GM19395 (cell line): ENCODE data around the gene SMYD3.

Experiments used
- ATAC-seq: cut with Tn5 transposase; IDR thresholded peaks from one replicate; pipeline ENCODE4 v1.9.1; 2021; ENCODE audit warnings: mild to moderate bottlenecking, moderate library complexity; ENCODE audit not compliant: unreplicated experiment

SMYD3 gene

DNA sequence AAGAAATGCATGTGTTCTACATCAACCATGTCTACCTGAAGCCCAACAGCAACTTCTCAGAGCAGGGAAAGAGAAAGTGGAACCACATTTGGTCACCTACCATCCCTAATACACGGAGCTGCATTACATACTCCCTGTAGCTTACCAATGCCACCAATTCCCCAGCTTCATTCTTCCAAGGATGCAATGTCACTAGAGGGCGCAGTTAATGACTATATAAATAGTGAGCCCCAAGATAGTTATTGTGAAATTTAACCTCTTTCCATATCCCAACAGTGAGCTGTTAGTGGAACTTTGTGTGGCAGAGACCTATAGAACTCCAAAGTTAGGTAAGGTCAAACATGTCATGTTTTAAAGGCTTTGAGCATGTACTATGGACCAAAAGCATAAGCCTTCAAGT, 618.3 kb downstream of the SMYD3 start:
- no peak for ATAC-seq

DNA sequence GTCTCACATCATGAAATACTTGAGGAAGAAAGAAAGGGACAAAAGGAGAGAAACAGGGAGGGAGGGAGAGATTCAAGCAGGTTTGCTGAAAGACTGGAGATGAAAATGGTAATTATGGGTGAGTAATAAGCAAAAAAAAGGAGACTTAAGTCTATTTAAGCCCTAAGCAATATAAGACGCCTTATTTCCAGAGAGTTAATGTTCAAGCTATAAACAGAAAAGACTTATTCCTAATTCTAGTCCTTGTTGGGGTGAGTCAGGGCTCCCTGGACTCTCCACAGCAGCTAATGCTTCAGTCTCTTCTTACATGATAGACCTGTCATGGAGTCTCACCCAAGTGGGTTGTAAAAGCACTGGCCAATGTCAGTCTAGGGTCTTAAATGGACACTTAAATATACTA, 619.2 kb downstream of the SMYD3 start:
- ATAC-seq, result no peak

DNA sequence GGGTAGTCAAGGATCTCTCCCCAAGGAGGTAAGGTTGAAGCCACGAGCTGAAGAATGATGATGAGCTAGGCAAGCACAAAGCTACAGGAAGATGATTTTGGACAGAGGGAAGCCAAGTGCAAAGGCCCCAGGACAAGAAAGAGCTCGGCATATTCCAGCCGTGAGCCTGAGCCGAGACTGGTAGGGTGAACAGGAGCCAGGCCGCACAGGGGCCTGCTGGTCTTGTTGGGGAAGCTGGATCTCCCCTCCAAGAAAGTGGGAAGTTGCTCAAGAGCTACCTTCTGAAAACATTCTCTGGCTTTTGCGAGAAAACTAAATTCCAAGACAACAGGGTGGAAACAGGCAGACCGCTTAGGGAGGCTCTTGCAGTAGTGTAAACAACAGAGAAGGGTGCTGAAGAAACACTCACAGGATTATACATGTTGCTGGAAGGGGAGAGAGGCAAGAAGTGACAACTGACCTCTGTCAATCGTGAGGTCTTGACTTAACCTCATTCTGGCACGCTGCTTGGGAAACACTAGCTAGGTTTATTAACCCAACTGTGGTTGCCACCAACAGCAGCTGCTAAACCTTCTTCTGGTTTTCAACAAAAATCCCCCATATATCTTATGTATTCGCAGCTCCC, 625.2 kb downstream of the SMYD3 start:
- ATAC-seq, result no peak

DNA sequence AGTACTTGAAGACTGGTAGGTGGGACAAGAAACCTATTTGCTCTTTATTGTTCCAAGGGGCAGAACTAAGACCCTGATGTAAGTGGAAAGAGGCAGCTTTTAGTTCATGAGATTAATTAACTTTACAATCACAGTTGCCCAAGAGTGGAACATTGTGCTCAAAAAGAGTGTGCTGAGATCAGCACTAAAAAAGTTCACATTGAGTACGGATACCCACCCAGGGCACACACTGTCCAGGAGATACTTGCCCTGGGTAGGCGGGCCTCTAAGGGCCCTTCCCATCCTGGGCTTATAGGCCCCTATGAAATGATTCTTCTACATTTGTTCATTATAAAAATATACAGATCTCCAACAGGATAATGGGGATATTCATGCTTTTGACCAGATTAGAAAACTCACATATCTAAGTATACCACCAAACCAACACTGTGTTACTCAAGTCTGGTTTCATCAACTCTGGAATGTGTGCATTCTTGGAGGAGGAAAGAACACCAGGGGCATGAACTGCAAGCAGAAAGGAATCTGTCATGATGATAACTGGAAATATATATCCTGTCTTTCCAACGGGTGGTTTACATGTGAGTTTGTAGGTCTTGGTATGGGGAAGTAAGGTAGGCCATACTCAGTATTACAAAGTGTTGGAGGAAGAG, 626.2 kb downstream of the SMYD3 start:
- ATAC-seq, result no peak

DNA sequence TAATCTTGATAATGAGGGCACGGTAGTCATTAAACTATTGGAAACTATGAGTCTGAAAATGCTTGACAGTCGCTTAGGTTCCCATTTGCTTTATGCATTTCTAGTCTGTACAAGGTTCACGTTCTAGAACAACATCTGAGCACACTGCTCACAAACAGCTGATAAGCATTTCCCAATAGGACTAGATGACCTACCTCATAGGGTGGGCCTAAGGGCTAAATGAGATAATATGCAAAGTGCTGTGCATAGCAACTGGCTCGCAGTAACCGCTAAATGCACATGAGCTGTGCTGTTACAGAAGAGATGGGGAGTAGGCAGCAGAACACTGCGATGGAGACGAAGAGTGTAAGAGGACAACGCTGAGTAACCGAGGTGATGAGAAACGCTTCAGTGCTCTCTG, 628.0 kb downstream of the SMYD3 start:
- ATAC-seq, result no peak

DNA sequence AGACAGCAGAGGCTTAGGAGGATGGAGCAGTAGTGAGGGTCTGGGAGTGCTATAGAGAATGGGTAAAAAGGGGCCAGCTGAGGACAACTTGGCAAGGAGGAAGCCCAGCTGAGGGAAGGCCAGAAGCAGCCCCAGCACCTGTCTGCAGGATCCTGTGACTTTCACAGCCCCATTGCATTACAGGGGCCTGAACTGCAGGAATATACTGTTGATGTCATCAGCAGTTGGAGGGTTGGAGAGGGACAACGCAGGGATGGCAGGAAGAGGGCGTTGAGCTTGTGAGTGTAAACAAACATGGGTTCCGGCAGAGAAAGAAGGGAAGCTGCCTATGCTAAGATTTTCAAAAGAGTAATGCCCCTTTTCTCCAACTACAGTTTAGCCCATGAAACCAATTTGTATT, 628.5 kb downstream of the SMYD3 start:
- no peak for ATAC-seq

DNA sequence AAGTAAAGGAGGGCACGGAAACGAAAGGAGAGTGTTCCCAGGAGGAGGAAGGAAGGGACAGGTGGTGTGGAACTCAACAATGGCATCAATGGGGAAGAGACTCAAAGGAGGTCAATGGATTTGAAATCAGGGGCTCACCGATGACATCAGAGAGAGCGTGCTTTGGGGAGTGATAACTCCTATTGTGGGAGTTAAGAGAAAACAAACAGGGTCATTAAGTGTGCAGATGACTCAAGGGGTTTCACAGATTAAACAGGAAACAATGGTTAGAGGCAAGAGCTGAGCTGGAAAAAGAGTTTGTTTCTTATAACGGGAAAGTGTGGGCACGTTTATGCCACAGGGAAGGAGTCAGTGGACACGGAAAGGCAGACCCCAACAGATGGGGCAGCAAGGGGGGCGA, 629.1 kb downstream of the SMYD3 start:
- ATAC-seq, result no peak

DNA sequence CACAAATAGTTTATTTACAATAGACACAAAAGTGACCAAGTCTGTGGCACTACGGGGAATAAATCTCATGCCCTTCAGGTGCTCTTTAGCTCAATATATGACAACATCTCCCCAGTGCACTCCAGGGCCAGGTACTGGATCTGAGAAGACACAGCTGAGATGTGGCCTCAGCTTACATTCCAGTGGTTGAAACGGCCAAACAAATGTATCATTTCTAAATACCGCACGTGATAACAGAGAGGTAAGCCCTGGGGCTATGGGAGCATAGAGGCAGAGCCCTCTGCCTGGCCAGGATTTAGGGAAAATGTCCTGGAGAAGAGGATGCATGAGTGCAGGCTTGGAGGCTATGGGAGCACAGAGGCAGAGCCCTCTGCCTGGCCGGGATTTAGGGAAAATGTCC, 630.5 kb downstream of the SMYD3 start:
- no peak for ATAC-seq

DNA sequence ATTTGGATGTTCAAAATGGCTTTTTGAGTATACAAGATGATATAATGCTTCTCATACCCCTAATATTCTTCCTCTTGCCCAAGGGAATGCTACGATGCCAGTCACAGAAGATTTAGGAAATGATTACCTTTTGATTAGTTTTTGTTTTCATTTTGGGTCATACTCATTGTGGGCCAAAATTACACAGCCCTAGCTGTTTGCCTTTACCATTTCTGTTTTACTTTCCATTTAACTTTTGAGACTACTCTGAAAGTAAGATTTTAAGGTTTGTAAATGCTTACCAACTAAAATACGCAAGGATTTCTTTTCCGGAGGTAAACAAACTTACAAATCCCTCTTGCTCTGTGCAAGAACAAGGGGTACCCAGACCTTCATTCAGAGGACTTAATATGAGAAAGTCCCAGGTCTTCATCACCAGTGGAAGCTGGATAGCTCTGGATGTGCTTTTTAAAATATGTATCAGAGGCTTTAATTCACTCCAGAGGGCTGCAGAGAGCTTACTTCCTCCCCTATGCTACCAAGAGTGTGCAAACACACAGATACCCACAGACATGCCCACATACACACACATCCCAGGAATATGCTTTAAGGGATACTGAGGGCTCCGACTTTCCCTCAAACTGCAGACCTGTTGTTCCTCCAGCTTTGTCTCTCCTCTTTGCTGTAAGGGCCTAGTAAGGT, 631.4 kb downstream of the SMYD3 start:
- peak; percentile 64 for ATAC-seq

DNA sequence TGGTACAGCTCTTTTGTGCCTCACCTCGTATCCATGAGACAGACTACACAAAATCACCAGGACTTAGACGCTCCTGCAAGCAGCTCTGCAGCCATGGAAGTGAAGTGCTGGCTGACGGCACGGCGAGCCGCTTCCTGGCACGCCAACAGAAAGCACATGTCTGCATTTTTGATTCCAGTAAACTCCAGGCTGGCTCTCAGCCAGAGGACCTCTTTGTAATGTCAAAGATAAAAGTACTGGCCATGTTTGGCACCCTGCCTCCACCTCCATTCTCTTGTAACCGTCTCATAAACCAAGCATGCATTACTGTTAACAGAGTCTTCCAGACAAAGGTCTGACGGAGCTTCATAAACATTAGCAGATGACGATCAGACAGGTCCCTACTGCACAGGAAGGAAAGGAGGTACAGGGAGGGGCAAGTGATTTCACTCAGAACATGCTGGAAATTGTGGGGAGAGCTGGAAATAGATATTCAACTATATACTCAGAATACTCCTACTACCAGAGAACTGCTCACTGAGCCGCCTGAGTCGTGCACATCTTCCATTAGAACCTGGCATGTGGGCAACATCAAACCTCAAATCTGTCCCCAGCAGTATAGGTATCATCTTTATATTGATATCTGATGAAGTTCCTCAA, 632.0 kb downstream of the SMYD3 start:
- peak; percentile 18 for ATAC-seq

DNA sequence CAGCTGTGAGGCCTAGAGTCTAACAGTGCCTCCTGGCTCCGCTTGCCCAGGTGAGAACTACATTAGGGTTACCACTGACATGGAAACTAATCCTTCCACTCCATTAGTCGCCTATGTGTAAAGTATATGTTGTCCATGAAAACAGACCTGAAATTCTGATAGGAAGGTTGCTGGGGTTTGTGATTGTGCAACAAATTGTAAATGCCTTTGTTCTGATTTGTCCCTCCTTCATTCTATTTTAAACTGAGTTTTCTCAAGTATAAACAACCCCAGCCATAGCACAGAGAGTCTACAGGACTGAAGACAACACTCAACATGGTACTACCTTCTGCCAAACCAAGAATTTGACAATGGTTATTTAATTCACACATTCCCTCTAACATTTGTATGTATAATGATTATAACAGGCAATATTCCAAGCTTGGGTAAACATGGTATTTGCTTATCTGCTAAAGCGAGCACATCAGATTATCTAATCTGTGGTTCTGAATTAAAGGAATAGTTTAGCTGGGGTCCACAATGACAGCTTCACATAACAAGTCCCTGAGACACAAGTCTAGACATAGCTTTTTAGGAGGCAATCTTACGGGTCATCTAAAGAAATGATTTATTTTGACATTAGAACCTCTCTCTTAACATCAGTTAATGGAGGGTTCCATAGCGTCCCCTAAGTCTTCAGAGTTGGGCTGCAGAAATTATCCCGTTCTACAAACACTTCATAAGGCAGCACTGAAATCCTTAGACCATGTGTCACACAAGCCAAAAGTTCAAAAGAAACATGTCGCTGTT, 633.0 kb downstream of the SMYD3 start:
- ATAC-seq, result no peak

DNA sequence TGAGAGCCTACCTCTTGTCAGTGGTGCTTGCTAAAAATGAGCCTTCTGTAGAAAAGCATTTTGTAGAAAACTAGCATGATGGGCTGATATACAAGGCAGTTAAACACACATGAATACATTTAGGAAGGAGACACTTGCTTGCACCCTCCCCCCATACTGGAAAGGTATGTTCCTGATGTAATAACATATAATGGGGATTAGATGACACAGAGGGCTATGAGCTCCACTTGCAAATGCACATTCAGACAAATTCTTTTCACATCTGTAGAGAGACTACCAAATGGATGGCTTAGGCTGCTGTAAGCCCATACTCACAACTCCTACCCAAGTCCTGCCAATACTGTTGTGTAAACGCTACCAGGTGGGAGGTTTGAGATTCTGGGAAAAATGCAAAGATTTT, 634.0 kb downstream of the SMYD3 start:
- no peak for ATAC-seq

DNA sequence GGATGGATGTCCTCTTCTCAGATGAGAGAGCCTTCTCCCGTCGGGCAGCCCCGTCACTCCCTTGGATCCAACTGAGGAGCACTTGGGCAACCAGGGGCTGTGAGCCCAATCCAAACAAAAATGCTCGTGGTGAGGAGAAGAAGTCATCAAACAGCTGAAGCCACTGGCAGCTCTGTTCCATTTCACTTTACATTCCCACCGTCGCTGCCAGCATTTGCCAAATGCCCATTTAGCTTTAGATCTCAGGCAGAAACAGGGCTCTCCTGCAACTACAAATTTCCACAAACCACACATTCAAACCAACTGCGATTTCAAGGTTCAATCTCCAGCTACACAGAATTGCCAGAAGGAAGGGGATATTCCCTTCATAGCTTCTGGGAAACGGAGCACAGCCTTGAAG, 634.6 kb downstream of the SMYD3 start:
- ATAC-seq, result no peak

DNA sequence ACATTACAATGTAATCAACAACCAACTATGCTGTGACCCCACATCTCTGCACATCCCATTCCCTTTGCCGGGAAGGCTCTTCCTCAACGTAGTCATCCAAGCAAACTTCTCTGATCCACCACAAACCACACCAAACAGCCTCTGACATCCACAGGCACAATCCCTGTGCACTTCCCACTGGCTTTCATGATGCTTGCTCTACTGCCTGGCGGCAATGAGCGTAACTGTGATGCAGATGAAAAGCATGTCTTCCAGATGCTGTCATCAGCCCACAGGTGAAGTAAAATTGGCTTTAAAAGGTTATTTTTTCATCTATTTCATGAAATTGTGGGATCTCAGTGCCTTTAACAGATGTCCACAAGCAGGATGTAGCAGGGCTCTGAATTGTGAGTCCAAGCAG, 635.2 kb downstream of the SMYD3 start:
- ATAC-seq, result no peak

DNA sequence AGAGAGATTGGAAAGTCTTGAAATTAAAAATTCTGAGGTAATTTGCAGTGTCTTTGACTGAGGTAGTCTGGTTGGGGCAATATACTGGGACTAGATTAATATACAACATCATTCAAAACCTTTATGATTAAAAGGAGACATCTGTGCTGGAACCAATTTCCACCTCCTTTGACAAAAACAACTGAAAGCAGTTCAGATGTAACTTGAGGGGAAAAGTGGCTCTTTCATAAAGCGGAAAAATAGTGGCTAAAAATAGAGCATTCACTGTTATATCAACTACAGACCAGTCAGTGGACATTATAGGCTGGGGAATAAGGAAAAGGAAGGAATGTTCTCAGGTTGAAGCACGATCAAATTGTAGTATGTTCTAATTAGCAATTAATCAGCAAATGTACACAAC, 635.9 kb downstream of the SMYD3 start:
- no peak for ATAC-seq

DNA sequence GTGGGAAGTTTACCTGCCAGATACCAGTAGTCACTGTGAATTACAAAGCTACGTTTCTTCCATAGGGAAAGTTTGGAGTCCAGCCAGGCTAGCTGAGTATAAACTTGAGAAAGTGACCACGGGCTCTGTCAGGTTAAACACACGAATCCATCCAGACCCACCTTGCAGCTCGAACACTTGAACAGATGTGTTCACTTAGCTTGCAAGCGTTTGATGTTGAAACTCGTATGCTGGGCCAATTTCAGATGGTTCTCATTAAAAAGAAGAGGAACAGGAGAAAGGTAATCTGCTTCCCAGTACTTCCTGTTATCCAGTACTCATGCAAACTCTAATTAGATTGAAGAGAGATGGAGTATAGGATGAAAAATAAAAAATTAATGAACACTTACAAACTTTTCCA, 636.4 kb downstream of the SMYD3 start:
- no peak for ATAC-seq

DNA sequence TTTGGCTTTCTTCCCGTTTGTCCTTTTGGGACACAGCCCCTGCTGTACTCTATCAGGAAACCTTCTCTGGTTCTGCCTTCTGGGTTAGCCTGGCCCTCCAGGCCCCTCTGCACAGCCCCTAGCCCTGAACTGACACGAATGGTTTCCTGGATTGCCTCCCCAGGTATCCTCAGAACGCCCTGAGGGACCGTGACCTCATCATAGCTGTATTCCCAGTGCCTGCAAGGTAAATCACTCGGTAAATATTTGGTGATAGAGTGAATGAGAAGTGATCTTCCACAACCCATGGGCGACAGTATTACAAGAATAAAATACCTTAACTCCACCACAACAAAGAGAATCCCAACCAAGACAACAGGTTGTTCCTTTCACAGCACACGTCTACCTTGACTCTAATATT, 637.2 kb downstream of the SMYD3 start:
- ATAC-seq, result no peak

DNA sequence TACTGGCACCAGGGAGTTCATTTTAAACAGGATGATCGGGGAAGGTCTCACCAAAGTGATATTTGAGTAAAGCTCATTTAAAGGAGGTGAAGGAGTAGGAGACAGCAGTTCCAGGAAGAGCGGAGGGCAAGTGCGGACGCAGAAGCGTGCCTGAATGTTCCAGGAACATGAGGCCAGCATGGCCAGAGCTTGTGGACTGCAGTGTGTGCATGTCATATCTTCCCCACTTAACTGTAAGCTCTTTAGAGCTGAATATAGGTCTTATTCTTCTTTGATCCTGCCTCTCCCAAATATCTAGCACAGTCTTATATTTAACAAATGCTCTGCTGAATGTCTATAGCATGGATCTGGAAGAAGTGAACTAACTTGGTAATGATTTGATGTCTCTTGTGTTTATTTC, 639.3 kb downstream of the SMYD3 start:
- no peak for ATAC-seq

DNA sequence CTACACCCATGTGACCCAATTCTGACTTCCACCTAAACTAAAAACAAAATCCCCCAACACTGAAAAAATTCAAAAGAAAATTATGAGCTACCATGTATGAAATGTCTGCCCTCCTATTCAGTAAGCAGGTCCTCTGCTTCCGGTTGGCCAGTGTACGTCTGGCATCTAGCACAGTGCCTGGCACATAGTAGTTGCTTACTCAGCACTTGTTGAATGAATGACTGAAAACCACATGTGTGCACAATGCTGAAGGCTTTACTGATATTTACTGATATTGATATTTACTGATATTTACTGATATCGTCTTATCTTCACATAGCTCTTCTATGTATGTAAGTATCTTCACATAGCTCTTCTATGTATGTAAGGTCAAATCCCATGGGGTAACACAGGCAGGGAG, 642.2 kb downstream of the SMYD3 start:
- ATAC-seq, result no peak

DNA sequence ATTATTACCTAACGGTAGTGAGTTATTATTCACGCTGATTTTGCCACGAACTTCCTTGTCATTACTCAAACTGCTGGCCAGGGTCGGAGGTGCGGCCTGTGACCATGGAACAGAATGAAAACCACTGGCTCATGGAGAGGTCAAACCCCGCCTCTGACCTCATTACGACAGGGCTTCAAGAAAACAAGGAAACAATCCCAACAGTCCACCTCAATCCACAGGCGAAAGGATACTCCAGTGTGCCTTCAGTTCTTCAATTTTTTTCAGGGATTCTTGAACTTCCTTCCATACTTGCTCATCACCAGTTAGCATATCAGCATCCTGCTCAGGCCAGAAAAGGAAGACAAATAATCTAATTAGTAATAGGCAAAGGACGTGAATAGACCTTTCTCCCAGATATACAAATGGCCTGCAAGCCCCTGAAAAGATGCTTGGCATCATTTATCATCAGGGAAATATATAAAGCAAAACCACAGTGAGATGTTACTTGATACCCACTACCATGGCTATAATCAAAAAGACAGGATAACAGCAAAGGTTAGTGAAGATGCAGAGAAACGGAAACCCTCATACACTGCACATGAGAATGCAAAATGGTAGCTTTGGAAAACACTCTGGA, 643.4 kb downstream of the SMYD3 start:
- ATAC-seq, result no peak
